ENCODE results near the gene AREL1. TPM values are rescaled to one million over a fixed set of nuclear protein-coding genes. Genes with fewer than 3 reads are reported as not detected.

Gene AREL1
- total and polyA plus RNA-seq, 2 of the 8 experiments (the other 6 are each of a cell fraction or from before 2014, with no cell fraction given) = 31.4 to 49.1 TPM

- DNase-seq (ENCODE audit: low read depth in 1 of 2, low spot score in 2 of 2) (no peak), FAIRE-seq (no peak)
- no peaks in the 10 kb centered on the region for H3K27me3 ChIP-seq (replicated peaks in 1 of 4; ENCODE audit: control insufficient read depth in 3 of 4, extremely low read depth in 1 of 4, insufficient read depth in 3 of 4, low read length in 3 of 4)
- no peak overlapping the region for H3K14ac ChIP-seq (ENCODE audit: insufficient read length)
- no peak overlapping the region for H3K4me3 ChIP-seq (ENCODE audit: extremely low read depth in 1 of 4, insufficient read depth in 2 of 4, low read depth in 3 of 4, low read length in 4 of 4)
- no peaks in the 10 kb centered on the region; the same call in 1 of the 2 replicates for H3K23me2 ChIP-seq (ENCODE audit: low read depth, low read length)
- no peaks in the 10 kb centered on the region for H3K9me3 ChIP-seq (ENCODE audit: insufficient read depth in 2 of 2, low read depth in 1 of 2, low read length in 1 of 2)
- ChIA-PET POLR2A (ENCODE audit: partially characterized antibody) (interaction anchor here (1.0 to 5.5 kb wide), 3 partner anchors 10 to 31 kb away, joined by 4 to 26 read pairs (median 5); no protein-coding TSS in a partner anchor), CTCF (ENCODE audit: partially characterized antibody) (interaction anchor here (0.6 to 8.7 kb wide), 8 partner anchors 10 to 258 kb away, joined by 3 to 87 read pairs (median 3); partner anchors contain the start of gene LTBP2)
- no peak overlapping the region; a peak in 1 of 7 replicates for H3K9ac ChIP-seq (replicated peaks in 1 of 4; ENCODE audit: extremely low read depth in 1 of 4, low read depth in 3 of 4, low read length in 3 of 4)
- peak overlapping the region; percentile 39; the same call in 1 of the 2 replicates for H4K8ac ChIP-seq (ENCODE audit: extremely low read depth, insufficient read depth, low read length)
- no peak overlapping the region for H2AFZ ChIP-seq (ENCODE audit: low read length)
- 78% methylated on average over 7 of the region's 7 CpGs; no CpG with 5 or more reads in 1 of the 2 experiments for WGBS, 2 experiments (ENCODE audit: extremely low coverage in 1 of 2, insufficient coverage in 1 of 2, insufficient read length in 1 of 2, insufficient replicate concordance in 2 of 2, low coverage in 1 of 2, low lambda C conversion rate in 2 of 2, missing lambda C conversion rate in 1 of 2)
- H3K27ac ChIP-seq (ENCODE audit: low read depth, low read length) = no peak overlapping the region
- H3K4me1 ChIP-seq (replicated peaks in 1 of 4; ENCODE audit: control insufficient read depth in 3 of 4, insufficient read depth in 4 of 4, low read length in 3 of 4) = peaks cover 0 to 11% (median 4%) of the 10 kb centered on the region in 4 experiments; a peak in 5 of 7 replicates
- no peak overlapping the region for H3K18ac ChIP-seq (ENCODE audit: extremely low read depth, low read length)
- no peaks in the 10 kb centered on the region for H3K36me3 ChIP-seq (ENCODE audit: control insufficient read depth in 2 of 4, insufficient read depth in 4 of 4, low read length in 3 of 4)
- H2BK20ac ChIP-seq (ENCODE audit: low read length) = no peak overlapping the region
- no peaks in the 10 kb centered on the region for H3K79me2 ChIP-seq (ENCODE audit: control insufficient read depth in 1 of 2, insufficient read depth in 2 of 2, low read length in 2 of 2)
- H2BK5ac ChIP-seq (ENCODE audit: low read depth, low read length) = peak overlapping the region; percentile 44; the same call in 1 of the 2 replicates
- no peak overlapping the region for H2BK15ac ChIP-seq (ENCODE audit: low read length)
- H4K91ac ChIP-seq (replicated peaks; ENCODE audit: insufficient read length, low read length) = no peak overlapping the region
- H3K23ac ChIP-seq (ENCODE audit: insufficient read length) = no peak overlapping the region
- no peaks in the 10 kb centered on the region for H4K20me1 ChIP-seq (replicated peaks in 1 of 2; ENCODE audit: control insufficient read depth in 1 of 2, insufficient read depth in 2 of 2, low read length in 2 of 2)
- no peak overlapping the region for H3K56ac ChIP-seq (replicated peaks; ENCODE audit: insufficient read length, low read depth, low read length)
- no peak overlapping the region; the same call in 1 of the 2 replicates for H2AK5ac ChIP-seq (ENCODE audit: low read depth, low read length)
- no peak overlapping the region for H3K4me2 ChIP-seq (ENCODE audit: insufficient read depth in 1 of 2, low read depth in 2 of 2, low read length in 2 of 2)
- H3K79me1 ChIP-seq (ENCODE audit: low read depth, low read length) = no peaks in the 10 kb centered on the region
- H3K4ac ChIP-seq (replicated peaks; ENCODE audit: insufficient read length, low read depth, low read length) = no peak overlapping the region
- no peak overlapping the region for H4K5ac ChIP-seq (ENCODE audit: insufficient read length, low read depth, low read length)
- peak overlapping the region; percentile 55; the same call in 1 of the 2 replicates for H2BK12ac ChIP-seq (ENCODE audit: low read depth, low read length)
- no peak overlapping the region for H2BK120ac ChIP-seq (replicated peaks; ENCODE audit: low read depth, low read length)
- TF ChIP-seq NANOG (IDR thresholded peaks at IDR 0.05; ENCODE audit: insufficient read depth, low read depth, low read length, poor library complexity, severe bottlenecking) = no peak
- no peak for TF ChIP-seq CEBPB (IDR thresholded peaks at IDR 0.05; ENCODE audit: low read depth, low read length)
- TF ChIP-seq JUN (IDR thresholded peaks at IDR 0.05; ENCODE audit: low read depth, low read length) = no peak
Measured at GRCh38 chr14:74647678-74648461, 65.0 kb downstream of the AREL1 start.
